ENCODE results near the gene MYOZ3.

MYOZ3 gene

DNA sequence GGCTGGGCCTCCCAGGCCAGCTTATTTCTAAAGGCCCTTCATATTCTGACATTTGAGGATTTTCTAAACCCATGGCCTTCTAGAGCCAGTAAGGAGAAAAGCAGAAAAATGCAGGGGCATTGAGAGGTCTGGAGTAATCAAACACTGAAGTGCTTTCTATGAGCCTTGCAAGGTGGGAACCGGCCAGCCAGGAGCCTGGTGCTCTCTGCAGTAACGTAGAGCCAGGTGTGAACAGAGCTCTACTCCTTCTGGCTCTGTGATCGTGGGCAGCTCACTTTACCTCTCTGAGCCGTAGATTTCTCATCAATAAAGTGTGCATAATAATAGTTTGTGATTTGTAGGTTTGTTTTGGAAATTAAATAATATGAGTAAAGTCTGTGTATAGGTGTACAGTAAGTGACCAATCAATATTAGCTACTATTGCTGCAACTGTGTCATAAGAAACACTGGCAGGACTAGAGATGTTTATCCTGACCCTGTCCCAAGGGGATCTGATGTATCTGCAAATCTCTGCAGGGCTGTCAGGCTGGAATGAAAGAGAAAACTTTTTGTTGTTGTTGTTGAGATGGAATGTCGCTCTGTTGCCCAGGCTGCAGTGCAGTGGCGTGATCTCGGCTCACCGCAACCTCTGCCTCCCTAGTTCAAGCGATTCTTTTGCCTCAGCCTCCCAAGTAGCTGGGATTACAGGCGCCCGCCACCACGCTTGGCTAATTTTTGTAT lies 17.9 kb upstream of the MYOZ3 start:
- no peak for DNase-seq

DNA sequence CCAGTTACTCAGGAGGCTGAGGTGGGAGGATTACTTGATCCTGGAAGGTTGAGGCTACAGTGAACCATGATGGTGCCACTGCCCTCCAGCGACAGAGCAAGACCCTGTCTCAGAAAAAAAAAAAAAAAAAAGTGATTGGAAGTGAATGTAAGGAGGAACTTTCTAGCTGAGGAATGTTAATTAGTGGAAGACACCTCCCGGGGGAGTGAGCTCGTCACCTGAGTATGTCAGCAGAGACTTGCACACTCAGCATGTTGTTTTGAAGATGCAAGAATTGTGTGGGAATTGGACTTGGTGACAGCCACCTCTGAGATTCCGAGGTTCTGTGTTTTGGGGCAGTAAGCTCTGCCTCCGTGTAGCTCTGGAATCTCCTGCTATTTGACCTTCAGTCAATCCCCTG lies 17.0 kb upstream of the MYOZ3 start:
- DNase-seq: no peak

DNA sequence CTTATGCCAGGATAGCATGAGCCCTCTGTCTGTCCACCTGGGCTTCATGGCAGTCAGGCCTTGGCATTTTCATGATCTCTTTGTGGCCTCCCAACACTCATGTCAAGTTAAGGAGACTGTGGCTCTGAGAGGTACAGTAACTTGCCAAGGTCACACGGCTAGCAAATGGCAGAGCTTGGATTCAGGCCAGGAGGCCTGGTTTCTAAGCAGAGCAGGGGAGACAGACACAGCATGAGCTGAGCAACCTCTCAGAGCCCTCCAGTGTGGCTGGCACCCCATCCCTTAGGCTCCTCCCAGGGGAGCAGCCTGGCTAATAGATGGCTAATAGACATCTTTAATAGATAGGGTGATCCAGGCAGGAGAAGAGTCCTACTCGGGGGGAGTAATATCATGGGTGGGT lies 16.5 kb upstream of the MYOZ3 start:
- DNase-seq: no peak

DNA sequence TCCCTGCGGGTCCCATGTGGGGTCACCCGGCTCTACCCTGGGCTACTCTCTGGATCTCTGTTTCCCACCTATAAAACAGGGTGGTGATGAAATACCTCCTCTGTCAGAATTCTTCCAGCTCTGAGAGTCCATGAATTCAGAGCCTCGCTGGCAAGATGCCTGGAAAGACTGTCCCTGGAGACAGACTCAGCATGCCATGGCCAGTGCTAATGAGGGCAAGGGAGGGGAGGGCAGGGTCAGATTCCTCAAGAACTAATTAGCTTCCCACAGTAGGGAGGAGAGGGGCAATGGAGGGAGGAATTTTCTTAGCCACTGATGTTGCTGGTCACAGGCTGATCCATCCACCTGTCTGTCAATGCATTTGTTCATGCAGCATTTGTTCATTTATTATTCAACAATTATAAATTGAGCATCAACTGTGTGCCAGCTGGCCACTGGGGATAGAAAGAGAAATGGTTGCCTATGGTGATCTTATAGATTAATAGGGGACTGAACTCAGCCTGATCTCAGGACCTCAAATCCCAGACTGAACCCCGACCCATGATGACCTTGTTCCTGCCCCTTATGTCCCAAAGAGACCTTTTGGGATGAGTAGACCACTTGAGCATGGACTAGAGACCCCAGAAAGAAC lies 15.9 kb upstream of the MYOZ3 start:
- no peak for DNase-seq

DNA sequence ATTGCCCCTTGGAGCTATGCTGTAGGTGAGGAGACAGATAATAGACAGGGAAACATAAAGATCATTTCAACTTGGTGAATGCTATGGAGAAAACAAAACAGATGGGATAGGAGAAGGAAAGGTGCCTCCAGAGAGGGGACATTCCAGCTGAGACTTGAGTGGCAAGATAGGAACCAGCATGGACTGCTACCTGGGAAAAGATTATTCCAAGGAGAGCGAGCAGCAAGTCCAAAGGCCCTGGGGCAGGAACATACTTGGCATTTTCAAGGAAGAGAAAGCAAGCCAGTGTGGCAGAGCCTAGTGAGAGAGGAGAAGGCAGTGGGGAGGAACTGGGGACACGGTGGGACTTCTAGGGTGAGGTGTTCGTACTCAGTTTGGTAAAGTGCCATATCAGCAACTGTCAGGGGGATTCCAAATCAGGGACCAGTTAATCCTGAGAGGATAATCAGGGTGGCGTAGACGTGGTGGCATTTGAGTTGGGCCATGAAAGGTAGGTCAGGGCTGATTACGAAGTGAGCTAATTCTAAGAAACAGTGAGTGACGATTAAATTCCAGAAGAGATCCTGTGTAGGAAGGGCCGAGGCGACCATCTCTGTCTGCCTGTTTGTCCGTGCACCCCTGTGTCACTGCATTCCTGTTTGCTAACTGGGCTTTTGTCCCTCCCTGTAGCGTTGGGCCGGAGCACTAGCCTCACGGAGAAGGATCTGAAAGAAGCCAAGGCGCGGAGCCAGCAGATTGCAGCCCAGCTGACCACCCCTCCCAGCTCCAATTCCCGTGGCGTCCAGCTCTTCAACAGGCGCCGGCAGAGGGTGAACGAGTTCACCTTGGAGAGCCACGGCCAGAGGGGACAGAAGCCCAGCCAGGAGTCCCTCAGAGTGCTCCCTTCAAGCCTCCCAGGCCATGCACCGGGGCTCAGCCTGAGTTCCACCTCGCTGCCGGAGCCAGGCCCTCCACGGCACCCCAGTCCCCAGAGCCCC lies 13.5 kb upstream of the MYOZ3 start:
- DNase-seq: no peak

DNA sequence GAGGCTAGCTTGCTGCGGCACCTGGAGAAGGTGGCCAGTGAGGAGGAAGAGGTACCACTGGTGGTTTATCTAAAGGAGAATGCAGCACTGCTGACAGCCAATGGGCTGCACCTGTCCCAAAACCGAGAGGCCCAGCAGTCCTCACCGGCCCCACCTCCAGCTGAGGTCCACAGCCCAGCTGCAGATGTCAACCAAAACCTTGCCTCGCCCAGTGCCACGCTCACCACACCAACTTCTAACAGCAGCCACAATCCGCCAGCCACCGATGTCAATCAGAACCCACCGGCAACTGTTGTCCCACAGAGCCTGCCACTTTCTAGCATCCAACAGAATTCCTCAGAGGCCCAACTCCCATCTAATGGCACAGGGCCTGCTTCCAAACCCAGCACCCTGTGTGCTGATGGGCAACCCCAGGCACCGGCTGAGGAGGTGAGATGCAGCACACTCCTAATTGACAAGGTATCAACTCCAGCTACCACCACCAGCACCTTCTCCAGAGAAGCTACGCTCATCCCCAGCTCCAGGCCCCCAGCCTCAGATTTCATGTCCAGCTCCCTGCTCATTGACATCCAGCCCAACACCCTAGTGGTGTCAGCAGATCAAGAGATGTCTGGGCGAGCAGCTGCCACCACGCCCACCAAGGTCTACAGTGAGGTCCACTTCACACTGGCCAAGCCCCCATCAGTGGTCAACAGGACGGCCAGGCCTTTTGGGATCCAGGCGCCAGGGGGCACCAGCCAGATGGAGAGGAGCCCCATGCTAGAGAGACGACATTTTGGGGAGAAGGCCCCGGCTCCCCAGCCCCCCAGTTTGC lies 12.6 kb upstream of the MYOZ3 start:
- DNase-seq: no peak

DNA sequence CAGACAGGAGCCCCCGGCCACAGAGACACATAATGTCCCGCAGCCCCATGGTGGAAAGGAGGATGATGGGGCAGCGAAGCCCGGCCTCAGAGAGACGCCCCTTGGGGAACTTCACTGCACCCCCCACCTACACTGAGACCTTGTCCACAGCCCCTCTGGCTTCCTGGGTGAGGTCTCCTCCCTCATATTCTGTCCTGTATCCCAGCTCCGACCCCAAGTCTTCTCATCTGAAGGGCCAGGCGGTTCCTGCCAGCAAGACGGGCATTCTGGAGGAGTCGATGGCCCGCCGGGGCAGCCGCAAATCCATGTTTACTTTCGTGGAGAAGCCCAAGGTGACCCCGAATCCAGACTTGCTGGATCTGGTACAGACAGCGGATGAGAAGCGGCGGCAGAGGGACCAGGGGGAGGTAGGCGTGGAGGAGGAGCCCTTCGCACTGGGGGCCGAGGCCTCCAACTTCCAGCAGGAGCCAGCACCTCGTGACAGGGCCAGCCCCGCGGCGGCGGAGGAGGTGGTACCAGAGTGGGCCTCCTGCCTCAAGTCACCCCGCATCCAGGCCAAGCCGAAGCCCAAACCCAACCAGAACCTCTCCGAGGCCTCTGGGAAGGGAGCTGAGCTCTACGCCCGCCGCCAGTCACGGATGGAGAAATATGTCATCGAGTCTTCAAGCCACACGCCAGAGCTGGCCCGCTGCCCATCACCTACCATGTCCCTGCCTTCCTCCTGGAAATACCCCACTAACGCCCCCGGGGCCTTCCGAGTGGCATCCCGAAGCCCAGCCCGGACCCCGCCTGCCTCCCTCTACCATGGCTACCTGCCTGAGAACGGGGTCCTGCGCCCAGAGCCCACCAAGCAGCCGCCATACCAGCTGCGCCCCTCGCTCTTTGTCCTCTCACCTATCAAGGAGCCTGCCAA lies 11.7 kb upstream of the MYOZ3 start:
- DNase-seq: no peak

DNA sequence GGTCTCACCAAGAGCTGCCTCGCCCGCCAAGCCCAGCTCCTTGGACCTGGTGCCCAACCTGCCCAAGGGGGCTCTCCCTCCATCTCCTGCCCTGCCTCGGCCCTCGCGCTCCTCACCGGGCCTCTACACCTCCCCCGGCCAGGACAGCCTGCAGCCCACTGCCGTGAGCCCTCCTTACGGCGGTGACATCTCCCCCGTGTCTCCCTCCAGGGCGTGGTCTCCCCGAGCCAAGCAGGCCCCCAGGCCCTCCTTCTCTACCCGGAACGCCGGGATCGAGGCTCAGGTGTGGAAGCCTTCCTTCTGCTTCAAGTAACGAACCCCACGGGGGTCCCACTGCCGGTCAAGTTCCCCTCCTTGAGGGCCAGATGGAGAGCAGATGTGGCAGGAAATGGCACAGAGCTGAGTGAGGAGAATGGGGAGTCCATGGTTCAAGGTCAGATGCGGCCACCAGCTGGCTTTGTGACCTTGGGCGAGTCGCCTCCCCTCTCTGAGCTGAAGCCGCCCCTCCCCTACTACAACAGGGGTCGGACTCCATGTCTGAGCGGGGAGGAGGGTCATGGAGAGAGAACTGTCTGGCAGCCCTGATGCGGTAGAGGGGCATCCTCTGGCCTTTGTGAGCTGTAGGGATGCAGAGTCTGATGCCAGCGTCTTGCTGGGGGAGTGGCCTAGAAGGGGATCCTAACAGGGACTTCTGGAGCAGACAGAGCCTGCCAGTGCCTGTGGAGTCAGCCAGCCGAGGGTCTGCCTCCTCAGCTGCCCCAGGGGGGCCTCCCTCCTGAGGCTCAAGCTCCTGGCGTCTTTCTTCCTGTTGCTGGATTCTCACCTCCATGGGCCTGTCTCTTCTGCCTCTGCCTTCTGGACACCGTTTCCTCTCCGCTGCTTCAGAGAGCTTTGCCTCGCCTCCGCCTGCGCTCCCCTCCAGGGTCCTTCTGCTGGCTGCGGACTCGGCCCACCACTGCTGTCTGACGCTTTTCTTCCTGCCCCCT lies 10.7 kb upstream of the MYOZ3 start:
- no peak for DNase-seq

DNA sequence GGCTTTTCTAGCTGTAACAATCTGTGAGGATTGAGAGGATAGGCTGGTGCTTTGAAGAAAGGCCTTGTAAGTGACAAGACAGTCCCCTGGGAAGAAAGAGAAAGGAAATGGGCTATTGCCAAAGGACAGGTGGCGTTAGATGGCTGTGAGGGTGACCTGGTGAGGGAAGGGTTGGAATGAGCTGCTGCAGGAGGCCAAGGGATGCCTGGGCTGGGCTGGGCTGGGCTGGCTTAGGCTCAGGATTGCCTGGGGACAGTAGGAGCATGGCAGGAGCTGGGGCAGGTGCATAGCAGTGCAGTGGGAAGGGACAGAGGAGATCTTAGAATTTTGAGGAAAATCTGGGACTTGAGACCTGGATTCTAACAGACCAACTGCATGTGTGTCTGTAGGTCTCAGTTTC lies 9.7 kb upstream of the MYOZ3 start:
- DNase-seq: no peak

DNA sequence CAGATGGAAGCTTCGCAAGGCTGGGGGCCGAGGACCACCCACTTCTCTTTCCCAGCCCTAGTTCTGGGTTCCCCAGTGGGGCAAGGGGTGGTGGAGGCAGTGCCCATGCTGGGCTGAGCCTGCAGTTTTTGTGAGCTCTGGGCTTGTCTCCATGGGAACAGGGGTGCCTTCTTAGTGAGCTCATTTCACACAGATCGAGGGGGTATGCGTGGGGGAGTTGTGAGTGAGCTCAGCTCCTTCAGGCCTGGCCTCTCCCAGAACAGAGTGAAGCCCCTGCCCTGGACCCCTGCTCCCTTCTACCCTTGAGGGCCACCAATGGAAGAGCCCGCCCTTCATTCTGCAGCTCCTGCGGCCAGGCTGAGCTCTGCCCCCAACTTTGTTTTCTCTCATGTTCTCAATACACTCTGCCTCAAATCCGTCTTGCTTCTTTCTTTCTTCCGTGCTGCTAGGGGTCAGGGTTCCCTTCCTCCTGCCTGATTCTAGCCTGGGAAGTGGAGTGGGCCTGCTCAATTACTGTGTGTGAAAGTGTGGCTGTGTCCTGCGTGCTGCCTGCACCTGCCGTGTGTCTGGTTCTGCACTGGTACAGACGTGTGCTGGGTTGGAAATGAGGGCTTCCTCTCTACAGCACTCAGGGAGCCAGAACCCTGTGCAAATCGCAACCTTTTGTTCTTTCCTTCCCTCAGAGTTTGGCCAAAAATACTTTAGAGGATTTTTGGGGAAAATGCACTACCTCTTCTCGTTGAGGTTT lies 9.0 kb upstream of the MYOZ3 start:
- no peak for DNase-seq

DNA sequence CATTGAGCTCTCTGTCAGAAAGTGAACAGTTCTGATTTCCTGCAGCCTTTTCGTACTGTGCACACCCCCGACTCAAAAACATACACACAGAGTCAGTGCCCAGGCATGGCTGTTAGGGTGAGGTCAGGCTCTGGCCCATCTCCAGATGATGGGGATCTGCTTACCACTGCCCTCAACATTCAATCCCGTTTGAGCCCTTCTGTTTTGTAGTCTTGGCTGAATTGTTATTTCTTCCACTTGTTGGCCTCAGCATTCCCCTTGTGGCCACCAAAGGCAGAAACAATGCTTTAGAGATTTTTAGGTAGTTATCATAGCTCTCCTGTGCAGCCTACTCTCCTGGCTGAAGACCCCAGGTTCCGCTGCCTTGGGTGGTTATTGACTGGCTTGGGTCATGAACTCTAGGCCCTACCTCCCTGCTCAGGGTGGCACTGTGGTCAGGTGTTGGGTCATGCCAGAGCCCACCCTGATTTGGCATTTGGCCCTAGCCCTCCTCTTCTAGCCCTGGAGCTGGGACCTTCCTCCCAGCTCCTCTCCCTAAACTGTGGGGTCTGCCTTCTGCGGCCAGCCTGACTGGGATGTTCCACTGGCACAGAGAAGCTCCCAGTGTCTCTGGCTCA lies 7.8 kb upstream of the MYOZ3 start:
- no peak for DNase-seq

DNA sequence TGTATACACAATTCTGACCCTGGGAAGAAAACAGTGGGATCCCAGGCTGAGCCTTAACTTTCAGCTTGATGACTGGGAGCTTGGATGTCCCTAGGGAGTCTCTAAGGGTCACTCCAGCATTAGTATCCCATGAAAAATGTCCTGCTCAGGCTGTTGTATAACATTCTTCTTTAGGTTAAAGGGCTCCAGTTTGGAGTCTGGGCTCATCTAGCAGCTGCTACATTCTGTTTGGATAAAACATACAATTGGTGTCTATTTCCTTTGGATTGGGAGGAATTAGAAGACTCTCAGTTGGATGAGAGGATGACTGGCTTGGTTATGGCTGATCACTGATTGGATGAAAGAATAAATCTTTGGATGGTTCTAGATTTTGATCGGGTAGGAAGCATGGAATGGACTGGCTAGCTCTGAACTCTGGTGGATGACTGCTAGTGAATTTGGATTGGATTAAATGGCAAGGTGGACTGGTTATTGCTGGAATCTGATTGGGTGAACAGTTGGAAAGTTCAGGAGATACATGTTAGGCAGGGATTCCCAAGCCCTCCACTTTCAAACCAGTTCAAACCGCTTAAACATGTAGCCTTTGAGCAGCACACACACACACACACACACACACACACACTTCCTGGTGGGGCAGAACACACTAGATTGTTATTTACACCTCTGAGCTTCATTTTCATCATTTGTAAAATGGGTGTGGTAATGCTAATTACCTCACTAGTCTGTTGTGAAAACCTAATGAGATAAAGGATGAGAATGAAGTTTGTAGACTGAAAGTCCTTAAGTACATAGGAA lies 7.1 kb upstream of the MYOZ3 start:
- DNase-seq: no peak

DNA sequence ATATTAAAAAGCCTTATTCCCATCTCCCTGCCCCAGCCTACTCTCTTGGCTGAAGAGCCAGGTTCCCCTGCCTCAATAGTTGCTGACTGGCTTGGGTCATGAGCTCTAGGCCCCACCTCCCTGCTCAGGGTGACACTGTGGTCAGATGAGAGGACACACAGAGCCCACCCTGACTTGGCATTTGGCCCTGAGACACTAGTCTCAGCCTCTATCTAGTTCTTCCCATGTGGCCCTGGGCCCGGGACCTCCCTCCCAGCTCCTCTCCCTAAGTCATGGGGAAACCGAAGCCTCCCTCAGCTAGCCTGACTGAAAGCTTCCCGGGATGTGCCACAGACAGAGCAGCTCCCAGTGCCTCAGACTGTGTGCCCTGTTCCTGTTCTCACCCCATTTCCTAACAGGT lies 5.8 kb upstream of the MYOZ3 start:
- DNase-seq: no peak

DNA sequence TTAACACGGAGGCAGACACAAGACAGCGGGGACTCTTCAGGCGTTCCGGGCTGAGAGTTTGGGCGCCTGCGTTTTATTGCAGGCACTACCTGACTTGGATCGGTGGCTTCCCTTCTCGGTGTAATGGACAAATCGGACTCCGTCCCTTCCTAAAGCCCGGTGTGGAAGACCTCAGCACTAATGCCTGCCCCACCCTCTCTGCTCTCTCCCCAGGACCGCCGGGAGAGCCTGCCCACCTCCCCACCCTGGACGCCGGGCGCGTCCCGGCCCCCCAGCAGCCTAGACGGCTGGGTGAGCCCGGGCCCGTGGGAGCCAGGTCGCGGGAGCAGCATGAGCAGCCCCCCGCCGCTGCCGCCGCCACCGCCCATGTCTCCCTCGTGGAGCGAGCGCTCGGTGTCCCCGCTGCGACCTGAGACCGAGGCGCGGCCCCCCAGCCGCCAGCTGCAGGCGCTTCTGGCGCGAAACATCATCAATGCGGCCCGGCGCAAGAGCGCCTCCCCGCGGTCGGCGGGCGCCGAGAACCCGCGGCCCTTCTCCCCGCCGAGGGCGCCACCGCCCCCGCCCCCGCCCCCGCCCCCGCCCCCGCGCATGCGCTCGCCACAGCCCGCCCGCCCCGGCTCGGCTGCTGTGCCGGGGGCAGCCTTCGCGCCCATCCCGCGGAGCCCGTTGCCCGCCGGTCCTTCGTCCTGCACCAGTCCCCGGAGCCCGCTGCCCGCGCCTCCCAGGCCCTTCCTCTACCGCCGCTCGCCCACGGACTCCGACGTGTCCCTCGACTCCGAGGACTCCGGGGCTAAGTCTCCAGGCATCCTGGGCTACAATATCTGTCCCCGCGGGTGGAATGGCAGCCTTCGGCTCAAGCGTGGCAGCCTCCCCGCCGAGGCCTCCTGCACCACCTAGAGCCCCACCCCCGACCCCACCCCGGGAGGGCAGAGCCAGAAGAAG lies 4.6 kb upstream of the MYOZ3 start:
- DNase-seq: peak; percentile 79

DNA sequence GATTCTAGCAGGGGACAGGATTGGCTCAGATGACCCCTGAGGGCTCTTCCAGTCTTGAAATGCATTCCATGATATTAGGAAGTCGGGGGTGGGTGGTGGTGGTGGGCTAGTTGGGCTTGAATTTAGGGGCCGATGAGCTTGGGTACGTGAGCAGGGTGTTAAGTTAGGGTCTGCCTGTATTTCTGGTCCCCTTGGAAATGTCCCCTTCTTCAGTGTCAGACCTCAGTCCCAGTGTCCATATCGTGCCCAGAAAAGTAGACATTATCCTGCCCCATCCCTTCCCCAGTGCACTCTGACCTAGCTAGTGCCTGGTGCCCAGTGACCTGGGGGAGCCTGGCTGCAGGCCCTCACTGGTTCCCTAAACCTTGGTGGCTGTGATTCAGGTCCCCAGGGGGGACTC lies 2.9 kb upstream of the MYOZ3 start:
- no peak for DNase-seq

DNA sequence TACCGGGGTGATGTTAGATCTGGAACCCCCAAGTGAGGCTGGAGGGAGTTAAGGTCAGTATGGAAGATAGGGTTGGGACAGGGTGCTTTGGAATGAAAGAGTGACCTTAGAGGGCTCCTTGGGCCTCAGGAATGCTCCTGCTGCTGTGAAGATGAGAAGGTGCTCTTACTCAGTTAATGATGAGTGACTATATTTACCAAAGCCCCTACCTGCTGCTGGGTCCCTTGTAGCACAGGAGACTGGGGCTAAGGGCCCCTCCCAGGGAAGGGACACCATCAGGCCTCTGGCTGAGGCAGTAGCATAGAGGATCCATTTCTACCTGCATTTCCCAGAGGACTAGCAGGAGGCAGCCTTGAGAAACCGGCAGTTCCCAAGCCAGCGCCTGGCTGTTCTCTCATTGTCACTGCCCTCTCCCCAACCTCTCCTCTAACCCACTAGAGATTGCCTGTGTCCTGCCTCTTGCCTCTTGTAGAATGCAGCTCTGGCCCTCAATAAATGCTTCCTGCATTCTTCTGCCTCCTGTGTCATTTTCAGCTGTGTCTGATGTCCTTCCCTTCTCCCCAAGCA lies 2.3 kb upstream of the MYOZ3 start:
- DNase-seq: no peak
